Fibroblast of gingiva (primary cell): ENCODE measurements around the gene VSTM2L.

Source experiments
- DNase-seq: peaks from one replicate; pipeline ENCODE4 v3.0.0-alpha.2; 2011; ENCODE audit warnings: low read depth

Gene VSTM2L

DNA sequence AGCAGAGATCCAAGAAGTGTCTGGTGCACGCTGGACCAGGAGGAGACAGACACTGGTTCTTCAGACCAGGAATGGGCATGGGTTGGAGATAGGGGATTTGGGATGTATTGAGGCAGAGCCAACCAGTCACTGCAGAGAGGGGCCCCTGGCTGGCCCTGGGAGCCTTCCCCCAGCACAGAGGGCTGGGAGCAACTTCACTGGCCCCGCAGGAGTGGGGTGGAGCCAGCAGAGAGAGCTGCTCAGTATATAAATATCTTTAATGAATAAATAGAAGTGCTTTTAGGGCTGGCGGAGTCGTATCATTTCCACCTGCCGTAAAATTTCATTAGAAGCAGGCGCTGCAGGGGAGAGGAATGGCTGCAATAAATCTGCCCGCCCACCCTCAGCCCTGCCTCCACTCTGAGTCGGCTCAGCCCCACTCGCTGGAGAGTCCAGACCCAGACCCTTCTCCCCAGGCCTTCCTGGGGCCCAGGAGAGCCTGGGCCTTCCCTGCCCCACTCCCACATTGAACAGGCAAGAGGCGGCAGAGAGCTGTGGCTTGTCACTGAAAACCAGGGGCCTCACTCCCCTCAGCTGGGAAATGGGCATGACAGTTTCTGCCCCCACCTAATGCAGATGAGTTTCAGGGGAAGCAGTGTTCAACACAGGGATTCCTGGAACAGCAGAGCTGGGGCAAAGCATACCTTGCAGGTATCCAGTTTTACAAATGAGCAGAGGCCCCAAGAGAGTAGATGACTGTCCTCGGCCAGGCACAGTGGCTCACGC lies 23.9 kb upstream of the VSTM2L start:
- DNase-seq = no peak

GRCh38 chr20:37879843-37880242 lies 23.1 kb upstream of the VSTM2L start:
- DNase-seq = no peak

DNA sequence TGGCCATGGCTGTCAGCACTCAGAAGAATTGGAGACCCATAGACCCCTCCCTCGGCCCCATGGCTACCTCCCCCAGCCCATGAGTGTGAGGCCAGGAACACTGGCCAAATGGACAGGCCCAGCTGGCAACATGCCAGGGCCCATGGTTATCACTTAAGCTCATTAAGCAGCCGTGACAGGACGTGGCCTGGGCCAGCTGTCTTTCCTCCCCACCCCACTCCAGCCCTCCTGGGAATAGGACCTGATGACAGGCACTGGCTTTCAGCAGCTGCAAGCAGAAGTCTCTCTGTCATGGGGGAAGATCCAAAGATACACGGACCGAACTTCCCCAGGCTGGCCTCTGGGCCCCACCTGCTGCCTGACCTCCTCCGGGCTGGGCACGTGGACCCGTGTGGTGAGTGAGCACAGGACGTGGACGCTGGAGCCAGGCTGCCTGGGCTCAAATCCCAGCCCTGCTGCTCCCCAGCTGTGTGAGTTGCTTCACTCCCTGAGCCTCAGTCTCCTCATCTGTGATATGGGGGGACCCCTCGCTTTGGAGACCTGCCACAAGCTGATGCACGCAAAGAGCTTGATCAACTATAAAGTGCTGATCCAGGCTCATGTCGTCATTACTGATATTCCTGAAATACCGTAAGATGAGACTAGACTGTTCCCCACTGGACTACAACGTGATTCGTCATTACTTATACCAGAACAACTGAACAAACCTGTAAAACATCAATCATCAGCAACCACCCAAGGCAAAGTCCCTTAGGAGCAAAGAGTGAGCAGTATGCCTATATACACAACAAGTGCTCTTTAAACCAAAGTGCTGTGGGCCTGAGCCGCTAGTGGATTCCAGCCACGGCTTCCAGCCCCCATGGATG lies 22.0 kb upstream of the VSTM2L start:
- no peak for DNase-seq

GRCh38 chr20:37881601-37882343 lies 21.2 kb upstream of the VSTM2L start:
- no peak for DNase-seq

GRCh38 chr20:37882961-37883712 lies 19.8 kb upstream of the VSTM2L start:
- no peak for DNase-seq

DNA sequence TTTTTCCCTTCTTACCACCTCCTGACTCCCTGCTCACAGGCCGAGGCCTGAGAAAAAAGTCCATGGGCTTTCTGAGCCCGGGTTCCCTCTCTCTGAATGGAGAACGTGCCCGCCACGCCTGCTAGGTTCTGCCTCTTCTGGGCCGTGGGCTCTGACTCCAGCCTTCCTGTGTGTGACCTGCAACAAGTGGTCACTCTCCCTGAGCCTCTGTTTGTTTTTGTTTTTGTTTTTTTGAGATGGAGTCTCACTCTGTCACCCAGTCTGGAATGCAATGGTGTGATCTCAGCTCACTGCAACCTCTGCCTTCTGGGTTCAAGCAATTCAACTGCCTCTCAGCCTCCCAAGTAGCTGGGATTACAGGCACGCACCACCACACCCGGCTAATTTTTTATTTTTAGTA lies 17.9 kb upstream of the VSTM2L start:
- no peak for DNase-seq

GRCh38 chr20:37885593-37886503 lies 17.1 kb upstream of the VSTM2L start:
- DNase-seq = no peak

- no peak for DNase-seq
Measured at GRCh38 chr20:37886851-37887297, 16.1 kb upstream of the VSTM2L start.

DNA sequence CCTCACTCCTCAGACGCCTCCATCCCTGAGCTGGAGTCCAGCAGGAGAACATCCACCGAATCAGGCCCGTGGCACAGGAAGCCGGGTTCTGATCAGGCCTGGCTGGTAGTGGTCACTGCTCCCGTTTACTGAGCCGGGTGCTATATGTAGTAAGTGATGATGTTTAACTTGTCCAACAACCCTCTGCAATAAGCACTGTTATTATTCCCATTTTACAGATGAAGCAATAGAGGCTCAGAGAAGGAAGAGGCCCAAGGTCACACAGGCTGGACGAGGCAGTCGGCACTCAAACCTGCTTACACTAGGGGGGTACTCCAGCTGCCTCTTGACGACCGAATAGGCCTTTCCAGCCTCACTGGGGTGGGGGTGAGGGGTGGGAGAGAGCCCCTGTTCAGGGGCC lies 14.3 kb upstream of the VSTM2L start:
- DNase-seq = no peak

GRCh38 chr20:37890108-37890507 lies 12.8 kb upstream of the VSTM2L start:
- DNase-seq = no peak

DNA sequence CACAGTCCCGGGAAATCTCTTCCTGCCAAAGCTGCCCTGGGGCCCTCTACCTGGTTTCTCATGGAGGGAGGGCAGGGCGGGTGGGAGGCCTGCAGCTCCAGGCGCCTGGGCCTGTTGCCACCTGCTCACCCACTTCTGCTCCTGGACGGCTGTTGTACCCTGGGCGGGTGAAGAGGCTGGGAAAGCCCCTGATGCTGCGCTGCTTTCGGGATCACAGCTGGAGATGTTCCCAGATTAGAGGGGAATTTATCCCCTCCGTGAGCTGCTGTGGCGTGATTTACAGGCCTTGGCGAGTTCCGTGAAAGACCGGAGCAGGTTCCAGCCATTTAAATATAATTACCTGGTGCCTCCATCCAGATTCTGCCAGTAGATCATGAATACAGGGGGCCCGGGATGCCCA lies 12.3 kb upstream of the VSTM2L start:
- no peak for DNase-seq

DNA sequence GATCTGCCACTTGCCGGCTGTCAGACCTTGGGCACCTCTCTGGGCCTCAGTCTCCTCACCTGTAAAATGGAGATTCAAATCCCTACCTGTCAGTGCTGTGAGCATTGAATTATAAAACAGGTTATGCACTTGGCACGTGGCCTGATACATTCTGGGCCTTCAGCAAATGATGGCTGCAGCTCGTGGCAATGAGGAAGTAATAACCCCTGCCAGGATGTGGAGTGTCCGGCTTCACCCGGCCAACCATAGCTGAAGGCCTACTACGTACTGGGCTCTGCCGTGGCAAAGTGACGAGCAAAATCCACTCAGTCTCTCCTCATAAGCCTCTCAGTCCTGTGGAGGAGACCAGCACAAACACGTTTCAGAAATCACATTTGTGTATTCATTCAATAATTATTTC lies 10.9 kb upstream of the VSTM2L start:
- no peak for DNase-seq

GRCh38 chr20:37893566-37894241 lies 9.2 kb upstream of the VSTM2L start:
- DNase-seq = no peak

DNA sequence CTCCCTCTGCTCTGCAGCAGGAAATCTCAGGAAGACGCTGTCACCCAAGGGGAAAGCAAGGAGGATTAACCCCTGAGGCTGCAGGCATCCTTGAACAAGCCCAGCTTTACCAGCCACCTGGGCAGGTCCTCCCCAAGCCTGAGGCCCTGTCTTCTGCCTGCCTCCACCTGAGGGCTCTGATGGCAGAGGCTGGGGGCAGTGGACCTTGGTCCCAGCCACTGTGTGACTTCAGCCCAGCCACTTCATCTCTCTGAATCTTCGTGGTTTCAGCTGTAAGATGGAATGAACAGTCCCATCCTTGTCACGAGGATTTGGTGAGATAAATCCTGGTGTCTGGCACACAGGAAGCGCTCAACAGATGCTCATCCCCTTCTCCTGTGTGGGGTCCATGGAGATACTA lies 8.5 kb upstream of the VSTM2L start:
- DNase-seq = no peak

DNA sequence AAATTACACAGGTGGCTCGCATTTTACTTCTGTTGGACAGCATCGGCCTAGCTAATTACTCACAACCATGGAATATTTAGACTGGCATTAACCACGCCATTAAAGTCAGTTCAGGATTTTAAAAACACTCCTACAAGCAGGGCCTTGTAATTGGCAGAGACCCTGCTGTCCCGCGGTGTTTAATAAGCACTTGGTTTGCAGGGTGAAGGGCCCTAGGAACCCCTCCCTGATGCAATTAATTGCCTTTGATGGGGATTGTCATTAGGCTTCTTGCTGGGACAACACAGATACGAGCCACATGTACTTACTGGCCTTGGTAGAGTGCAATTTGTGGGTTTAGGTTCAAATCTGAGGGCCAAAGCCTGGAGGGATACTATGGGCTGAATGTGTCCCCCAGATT lies 7.8 kb upstream of the VSTM2L start:
- DNase-seq = no peak

GRCh38 chr20:37896932-37897548 lies 5.9 kb upstream of the VSTM2L start:
- no peak for DNase-seq

DNA sequence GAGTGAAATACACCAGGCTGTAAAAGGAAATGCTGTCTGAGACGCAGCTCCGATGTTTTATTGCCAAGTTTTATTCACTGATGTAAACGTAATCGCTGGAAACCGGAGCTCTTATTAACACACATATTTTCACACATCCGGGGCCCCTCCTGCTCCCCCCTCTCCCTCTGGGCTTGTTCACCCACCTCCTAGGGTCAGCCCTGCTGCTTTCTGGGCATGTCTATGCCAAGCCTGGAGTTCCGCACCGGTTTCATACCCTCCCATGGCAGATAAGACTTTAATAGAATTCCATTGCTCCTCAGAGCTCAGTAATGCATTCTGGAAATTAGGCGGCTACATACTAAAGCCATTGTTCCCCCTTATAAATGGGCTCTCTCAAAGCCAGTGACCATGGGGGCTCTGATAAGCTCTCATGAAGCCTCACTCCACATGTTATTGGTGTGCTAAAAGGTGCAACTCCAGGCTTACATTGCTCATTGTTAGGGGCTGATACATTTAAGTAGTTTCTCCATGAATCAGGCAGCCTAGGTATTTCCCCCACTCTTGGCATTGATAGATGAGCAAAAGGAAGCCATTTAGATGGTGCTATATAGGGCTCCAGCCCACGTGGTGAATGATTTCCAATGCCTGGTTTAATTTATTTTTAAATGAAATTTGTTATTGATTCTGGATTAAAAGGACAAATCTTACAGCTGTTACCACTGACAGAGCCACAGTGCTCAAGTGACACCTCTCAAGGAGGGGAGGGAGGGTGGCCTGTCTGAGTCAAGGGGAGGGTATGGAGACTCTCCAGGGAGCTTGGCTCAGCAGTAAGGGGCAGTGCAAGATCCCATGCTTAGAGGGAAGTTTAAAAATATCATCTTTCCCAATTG lies 4.5 kb upstream of the VSTM2L start:
- DNase-seq = no peak

GRCh38 chr20:37899105-37900045 lies 3.6 kb upstream of the VSTM2L start:
- DNase-seq = no peak
